Keratinocyte (primary cell): ENCODE measurements around the gene KCNN3. TPM values are rescaled to one million over a fixed set of nuclear protein-coding genes. Genes with fewer than 3 reads are reported as not detected.

ENCODE experiments used
- DNase-seq: peaks from one replicate; pipeline ENCODE4 v3.0.0-alpha.2; 2011; ENCODE audit warnings: low read depth, missing footprints, low spot score
- FAIRE-seq: peaks from 2 replicates; lab custom pipeline; 2011; peaks lifted over from hg19 to GRCh38; lab: Jason Lieb, UNC
- H2AFZ ChIP-seq: 2 replicates; pipeline ENCODE4 v1.6.0; 2012; ENCODE audit warnings: low read length, control low read depth, inconsistent platforms; ENCODE audit not compliant: control insufficient read depth
- H3K27ac ChIP-seq: 2 replicates; pipeline ENCODE4 v1.5.1; 2011; ENCODE audit warnings: low read length; ENCODE audit not compliant: control insufficient read depth, insufficient read depth
- H3K27me3 ChIP-seq: 3 replicates; pipeline ENCODE4 v1.6.0; 2011; ENCODE audit warnings: low read length; ENCODE audit not compliant: control insufficient read depth, insufficient read depth; ENCODE audit errors: extremely low read depth
- H3K36me3 ChIP-seq, 2 experiments: 2 replicates in 1 of 2; 3 replicates in 1 of 2; pipeline ENCODE4 v1.5.1; 2011; ENCODE audit warnings: low read length in 2 of 2, mild to moderate bottlenecking in 1 of 2; ENCODE audit not compliant: control insufficient read depth in 2 of 2, insufficient read depth in 2 of 2; ENCODE audit errors: extremely low read depth in 1 of 2
- H3K4me1 ChIP-seq: 3 replicates; pipeline ENCODE4 v1.5.1; 2011; ENCODE audit warnings: low read length; ENCODE audit not compliant: control insufficient read depth, insufficient read depth; ENCODE audit errors: extremely low read depth
- H3K4me2 ChIP-seq: 3 replicates; pipeline ENCODE4 v1.6.0; 2011; ENCODE audit warnings: low read depth, low read length; ENCODE audit not compliant: control insufficient read depth, insufficient read depth; ENCODE audit errors: extremely low read depth
- H3K4me3 ChIP-seq, 3 experiments: fragments of 200-600 bp in 1 of 3; sonication (generic) in 1 of 3; 2 replicates in 2 of 3; 3 replicates in 1 of 3; pipeline ENCODE4 v1.5.1; 2011 to 2016; ENCODE audit warnings: low read length in 3 of 3, mild to moderate bottlenecking in 3 of 3, control low read depth in 2 of 3, inconsistent platforms in 1 of 3, low read depth in 1 of 3, mixed read lengths in 1 of 3, mixed run types in 1 of 3, moderate library complexity in 1 of 3; ENCODE audit not compliant: control insufficient read depth in 2 of 3, insufficient read depth in 2 of 3; ENCODE audit errors: extremely low read depth in 1 of 3
- H3K79me2 ChIP-seq: 2 replicates; pipeline ENCODE4 v1.6.0; 2012; ENCODE audit warnings: low read length; ENCODE audit not compliant: control insufficient read depth, insufficient read depth
- H3K9ac ChIP-seq: 3 replicates; pipeline ENCODE4 v1.6.0; 2011; ENCODE audit warnings: low read length; ENCODE audit not compliant: control insufficient read depth, insufficient read depth; ENCODE audit errors: extremely low read depth
- H3K9me1 ChIP-seq: 3 replicates; pipeline ENCODE4 v1.6.0; 2011; ENCODE audit warnings: low read length; ENCODE audit not compliant: control insufficient read depth, insufficient read depth; ENCODE audit errors: extremely low read depth
- H3K9me3 ChIP-seq: 2 replicates; pipeline ENCODE4 v1.5.1; 2012; ENCODE audit warnings: low read depth, low read length; ENCODE audit not compliant: control insufficient read depth
- H4K20me1 ChIP-seq: 3 replicates; pipeline ENCODE4 v1.6.0; 2011; ENCODE audit warnings: low read length; ENCODE audit not compliant: control insufficient read depth, insufficient read depth; ENCODE audit errors: extremely low read depth
- CTCF ChIP-seq, 3 experiments: IDR thresholded peaks in 1 of 3; conservative IDR thresholded peaks in 1 of 3; optimal IDR thresholded peaks in 1 of 3; 2 replicates in 2 of 3; 3 replicates in 1 of 3; pipeline versions ENCODE3 to v1.5.1; 2011; ENCODE audit warnings: low read length in 3 of 3, mild to moderate bottlenecking in 3 of 3, moderate library complexity in 2 of 3, control low read depth in 1 of 3, inconsistent platforms in 1 of 3; ENCODE audit not compliant: insufficient read depth in 2 of 3; ENCODE audit errors: extremely low read depth in 1 of 3
- EZH2 ChIP-seq: IDR thresholded peaks from one replicate; pipeline ENCODE4 v1.6.1; 2012; ENCODE audit warnings: inconsistent platforms, mild to moderate bottlenecking, low read length, moderate library complexity
- dilution Hi-C: fragments of 300-500 bp; cut with MboI; formaldehyde crosslinking; loops from one replicate; pipeline ENCODE4 v1.7.0; 2020; ENCODE audit warnings: low sequenced_read_pairs; ENCODE audit not compliant: extremely low pct_ligation_motif_present
- polyA plus RNA-seq, 5 experiments: library from polyadenylated mRNA; depleted of rRNA in 3 of 5; stranded (reverse) in 3 of 5; stranded (forward) in 1 of 5; unstranded in 1 of 5; fragments of >200 nt; gene quantifications; 1 replicate in 1 of 5; 2 replicates in 3 of 5; 3 replicates in 1 of 5; pipeline versions ENCODE4 v1.2.1 to v1.2.3, GENCODE V29; 2011 to 2012; ENCODE audit warnings: missing spikeins in 2 of 5, low read depth in 1 of 5, low replicate concordance in 1 of 5

The KCNN3 gene
- polyA plus RNA-seq, 1 donor (not counting 4 experiments of a cell fraction or from before 2014, with no cell fraction given), result 0.05 TPM

GRCh38 chr1:154742606-154743005 lies 127.5 kb downstream of the KCNN3 start:
- H3K4me2 ChIP-seq, result no peak overlapping the region
- H4K20me1 ChIP-seq, result no peaks in the 10 kb centered on the region
- H3K4me1 ChIP-seq, result no peaks in the 10 kb centered on the region
- no peaks in the 10 kb centered on the region for H3K79me2 ChIP-seq
- H3K27me3 ChIP-seq, result peaks cover 29% of the 10 kb centered on the region
- H3K9ac ChIP-seq, result no peak overlapping the region
- no peak for DNase-seq
- no peaks in the 10 kb centered on the region for H3K9me3 ChIP-seq
- no peaks in the 10 kb centered on the region for H3K36me3 ChIP-seq
- H3K4me3 ChIP-seq, result no peak overlapping the region
- dilution Hi-C loops, result no loop called here
- H2AFZ ChIP-seq, result no peak overlapping the region
- no peak for TF ChIP-seq EZH2
- TF ChIP-seq CTCF (optimal IDR thresholded peaks at IDR 0.05 in 1 of 3, IDR thresholded peaks at IDR 0.05 in 1 of 3, conservative IDR thresholded peaks at IDR 0.05 in 1 of 3; ENCODE audit: extremely low read depth in 1 of 3, insufficient read depth in 2 of 3, low read length in 3 of 3), result no peak
- no peak for FAIRE-seq
- H3K27ac ChIP-seq, result no peak overlapping the region
- no peaks in the 10 kb centered on the region for H3K9me1 ChIP-seq

- H3K4me2 ChIP-seq, result no peak overlapping the region
- H3K27ac ChIP-seq, result no peak overlapping the region
- H3K36me3 ChIP-seq, result no peaks in the 10 kb centered on the region
- no peaks in the 10 kb centered on the region for H3K9me3 ChIP-seq
- no peak overlapping the region for H3K4me3 ChIP-seq
- H3K27me3 ChIP-seq, result peaks cover 22% of the 10 kb centered on the region
- H4K20me1 ChIP-seq, result no peaks in the 10 kb centered on the region
- H3K4me1 ChIP-seq, result no peaks in the 10 kb centered on the region
- no peaks in the 10 kb centered on the region for H3K79me2 ChIP-seq
- no peak overlapping the region for H2AFZ ChIP-seq
- no peak for DNase-seq
- TF ChIP-seq EZH2, result no peak
- no peak for TF ChIP-seq CTCF (optimal IDR thresholded peaks at IDR 0.05 in 1 of 3, IDR thresholded peaks at IDR 0.05 in 1 of 3, conservative IDR thresholded peaks at IDR 0.05 in 1 of 3; ENCODE audit: extremely low read depth in 1 of 3, insufficient read depth in 2 of 3, low read length in 3 of 3)
- H3K9ac ChIP-seq, result no peak overlapping the region
- FAIRE-seq, result no peak
- no peaks in the 10 kb centered on the region for H3K9me1 ChIP-seq
- dilution Hi-C loops, result no loop called here
These were observed 128.2 kb downstream of the KCNN3 start for GRCh38 chr1:154741741-154742495.
